NCI-H2107 (cell line): ENCODE results near the gene HDGF.
A peak's percentile ranks its signal among the peaks of the same experiment; 100 is the strongest.

Experiments used
- DNase-seq: peaks from one replicate; lab custom pipeline; 2025; lab: John Stamatoyannopoulos, UW

HDGF gene

GRCh38 chr1:156698995-156699394, 52.5 kb downstream of the HDGF start:
- DNase-seq, result no peak

- no peak for DNase-seq
These were observed 54.0 kb downstream of the HDGF start for GRCh38 chr1:156697481-156697880.

GRCh38 chr1:156696755-156697154, 54.7 kb downstream of the HDGF start:
- no peak for DNase-seq

GRCh38 chr1:156694690-156694962, 56.8 kb downstream of the HDGF start:
- DNase-seq, result no peak

- peak; percentile 49 for DNase-seq
These were observed 57.4 kb downstream of the HDGF start for GRCh38 chr1:156693848-156694689.

GRCh38 chr1:156692925-156693847, 58.3 kb downstream of the HDGF start:
- peak; percentile 88 for DNase-seq

- no peak for DNase-seq
These were observed 59.0 kb downstream of the HDGF start for GRCh38 chr1:156692441-156692924.
